MM.1S (cell line): ENCODE measurements around the gene C1orf232.

Source experiments
- DNase-seq: peaks from one replicate; pipeline ENCODE4 v3.0.0-alpha.2; 2015
- H2AFZ ChIP-seq: fragments of 300-600 bp; sonication (generic); 2 replicates; pipeline ENCODE4 v1.6.0; 2016; ENCODE audit warnings: antibody characterized with exemption, low read length
- H3F3A ChIP-seq: fragments of 300-600 bp; sonication (generic); 2 replicates; pipeline ENCODE4 v1.6.1; 2016; ENCODE audit warnings: mild to moderate bottlenecking, antibody characterized with exemption, low read length, moderate library complexity, mixed read lengths; ENCODE audit not compliant: insufficient read depth
- H3K27ac ChIP-seq: fragments of 300-600 bp; sonication (generic); 2 replicates; pipeline ENCODE4 v1.5.1; 2016; ENCODE audit warnings: mild to moderate bottlenecking, low read length
- H3K27me3 ChIP-seq: fragments of 300-600 bp; sonication (generic); replicated peaks from 2 replicates; pipeline ENCODE4 v1.6.0; 2016; ENCODE audit warnings: low read length; ENCODE audit not compliant: insufficient read depth
- H3K36me3 ChIP-seq: fragments of 300-600 bp; sonication (generic); replicated peaks from 2 replicates; pipeline ENCODE4 v1.6.1; 2016; ENCODE audit warnings: mild to moderate bottlenecking, low read length, mixed read lengths; ENCODE audit not compliant: insufficient read depth
- H3K4me1 ChIP-seq: fragments of 300-600 bp; sonication (generic); 2 replicates; pipeline ENCODE4 v1.6.1; 2016; ENCODE audit warnings: low read length, mixed read lengths
- H3K4me2 ChIP-seq: fragments of 300-600 bp; sonication (generic); 2 replicates; pipeline ENCODE4 v1.6.0; 2016; ENCODE audit warnings: low read depth, low read length
- H3K4me3 ChIP-seq: fragments of 300-600 bp; sonication (generic); 2 replicates; pipeline ENCODE4 v1.5.1; 2016; ENCODE audit warnings: low read length, mixed read lengths
- H3K79me2 ChIP-seq: fragments of 300-600 bp; sonication (generic); 2 replicates; pipeline ENCODE4 v1.6.1; 2016; ENCODE audit warnings: mixed run types, low read length, mixed read lengths
- H3K9ac ChIP-seq: fragments of 300-600 bp; sonication (generic); 2 replicates; pipeline ENCODE4 v1.6.1; 2016; ENCODE audit warnings: low read length, mixed read lengths
- H3K9me2 ChIP-seq: fragments of 300-600 bp; sonication (generic); replicated peaks from 2 replicates; pipeline ENCODE4 v1.6.1; 2016; ENCODE audit warnings: mild to moderate bottlenecking, low read length, mixed read lengths; ENCODE audit not compliant: insufficient read depth
- H3K9me3 ChIP-seq: fragments of 300-600 bp; sonication (generic); replicated peaks from 2 replicates; pipeline ENCODE4 v1.6.1; 2016; ENCODE audit warnings: mild to moderate bottlenecking, low read length, mixed read lengths; ENCODE audit not compliant: insufficient read depth
- H4K20me1 ChIP-seq: fragments of 300-600 bp; sonication (generic); 2 replicates; pipeline ENCODE4 v1.6.1; 2016; ENCODE audit warnings: mild to moderate bottlenecking, low read length, moderate library complexity, mixed read lengths; ENCODE audit not compliant: insufficient read depth
- CTCF ChIP-seq: fragments of 300-600 bp; sonication (generic); IDR thresholded peaks from 2 replicates; pipeline ENCODE4 v1.5.1; 2016; ENCODE audit warnings: antibody characterized with exemption, low read length, mixed read lengths
- EZH2 ChIP-seq: fragments of 300-600 bp; sonication (generic); optimal IDR thresholded peaks from 2 replicates; pipeline ENCODE3; 2017; ENCODE audit warnings: low read depth, mild to moderate bottlenecking, antibody characterized with exemption, low read length, mixed read lengths

C1orf232 gene

GRCh38 chr1:26114165-26114927 lies 54.4 kb downstream of the C1orf232 start:
- H3K36me3 ChIP-seq, result peaks cover 11% of the 10 kb centered on the region; the same call in 1 of the 2 replicates
- H3K9me2 ChIP-seq, result no peaks in the 10 kb centered on the region
- H2AFZ ChIP-seq, result no peak overlapping the region
- H3K79me2 ChIP-seq, result peaks cover 52% of the 10 kb centered on the region
- H3K9ac ChIP-seq, result no peak overlapping the region
- no peaks in the 10 kb centered on the region for H4K20me1 ChIP-seq
- H3K4me1 ChIP-seq, result peaks cover 37% of the 10 kb centered on the region
- H3K4me3 ChIP-seq, result no peak overlapping the region
- peaks cover 34% of the 10 kb centered on the region for H3F3A ChIP-seq
- H3K9me3 ChIP-seq, result no peaks in the 10 kb centered on the region
- peak overlapping the region; percentile 93; the same call in 1 of the 2 replicates for H3K27ac ChIP-seq
- no peak for DNase-seq
- peak overlapping the region; percentile 64; the same call in 1 of the 2 replicates for H3K4me2 ChIP-seq
- no peaks in the 10 kb centered on the region for H3K27me3 ChIP-seq
- TF ChIP-seq EZH2 (no peak), CTCF (no peak)
